Choroid plexus epithelial cell (primary cell): ENCODE results near the gene GRIA4.
"Not testable (repeated sequence)": the region's sequence is repeated elsewhere in the genome, so short reads cannot be mapped to it uniquely, and the experiment has no call there.

Experiments
- DNase-seq: peaks from one replicate; pipeline ENCODE4 v3.0.0-alpha.2; 2010; ENCODE audit warnings: low read depth
- H3K4me3 ChIP-seq: 2 replicates; pipeline ENCODE4 v1.5.1; 2011; ENCODE audit warnings: low read depth, mild to moderate bottlenecking, control low read depth, low read length, moderate library complexity
- TF ChIP-seq, protein P1 (sequence below): conservative IDR thresholded peaks from 2 replicates; pipeline ENCODE4 v1.5.1; 2011; ENCODE audit warnings: low read depth, mild to moderate bottlenecking, control low read depth, inconsistent platforms, low read length, moderate library complexity

GRIA4 gene

DNA sequence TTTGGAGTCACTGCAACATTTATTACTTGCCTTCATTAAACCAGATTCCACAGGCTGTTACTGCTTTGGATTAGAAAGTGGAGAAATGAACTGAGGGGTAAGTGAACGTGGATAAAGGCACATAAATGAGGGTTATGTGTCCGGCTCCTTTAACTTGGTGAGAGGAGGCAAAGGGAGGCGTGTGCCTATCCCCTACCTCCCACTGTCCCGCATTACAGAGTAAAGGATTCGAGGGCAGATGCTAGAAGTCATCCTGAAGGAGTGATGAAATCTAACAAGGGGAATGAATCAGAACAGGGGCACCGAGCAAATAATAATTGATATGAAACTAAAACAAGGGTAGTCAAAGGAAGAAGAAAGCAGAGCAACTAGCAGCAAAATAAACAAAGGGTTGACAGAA, 147.2 kb downstream of the GRIA4 start:
- no peak for DNase-seq
- TF ChIP-seq, protein P1, sequence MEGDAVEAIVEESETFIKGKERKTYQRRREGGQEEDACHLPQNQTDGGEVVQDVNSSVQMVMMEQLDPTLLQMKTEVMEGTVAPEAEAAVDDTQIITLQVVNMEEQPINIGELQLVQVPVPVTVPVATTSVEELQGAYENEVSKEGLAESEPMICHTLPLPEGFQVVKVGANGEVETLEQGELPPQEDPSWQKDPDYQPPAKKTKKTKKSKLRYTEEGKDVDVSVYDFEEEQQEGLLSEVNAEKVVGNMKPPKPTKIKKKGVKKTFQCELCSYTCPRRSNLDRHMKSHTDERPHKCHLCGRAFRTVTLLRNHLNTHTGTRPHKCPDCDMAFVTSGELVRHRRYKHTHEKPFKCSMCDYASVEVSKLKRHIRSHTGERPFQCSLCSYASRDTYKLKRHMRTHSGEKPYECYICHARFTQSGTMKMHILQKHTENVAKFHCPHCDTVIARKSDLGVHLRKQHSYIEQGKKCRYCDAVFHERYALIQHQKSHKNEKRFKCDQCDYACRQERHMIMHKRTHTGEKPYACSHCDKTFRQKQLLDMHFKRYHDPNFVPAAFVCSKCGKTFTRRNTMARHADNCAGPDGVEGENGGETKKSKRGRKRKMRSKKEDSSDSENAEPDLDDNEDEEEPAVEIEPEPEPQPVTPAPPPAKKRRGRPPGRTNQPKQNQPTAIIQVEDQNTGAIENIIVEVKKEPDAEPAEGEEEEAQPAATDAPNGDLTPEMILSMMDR, result no peak
- H3K4me3 ChIP-seq, result no peak overlapping the region

DNA sequence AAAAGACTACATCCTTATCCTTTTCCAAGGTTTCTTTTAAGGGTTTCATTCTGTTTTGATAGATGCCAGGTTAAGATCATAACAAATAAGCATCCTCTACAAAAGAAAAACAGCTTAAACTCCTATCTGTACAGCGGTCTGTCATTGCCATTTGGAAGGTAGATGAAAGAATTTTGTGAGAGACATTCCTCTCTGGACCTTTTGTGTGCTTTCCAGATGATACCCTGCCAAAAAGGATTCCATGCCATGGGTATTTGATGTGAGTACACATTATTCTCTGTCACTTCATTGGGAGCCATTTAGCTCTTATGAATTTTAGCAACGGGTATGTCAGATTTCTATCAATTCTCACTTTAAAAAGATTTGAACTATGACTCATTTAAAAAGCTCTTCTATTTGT, 153.7 kb downstream of the GRIA4 start:
- TF ChIP-seq, protein P1, result no peak
- DNase-seq, result no peak
- H3K4me3 ChIP-seq, result no peak overlapping the region

DNA sequence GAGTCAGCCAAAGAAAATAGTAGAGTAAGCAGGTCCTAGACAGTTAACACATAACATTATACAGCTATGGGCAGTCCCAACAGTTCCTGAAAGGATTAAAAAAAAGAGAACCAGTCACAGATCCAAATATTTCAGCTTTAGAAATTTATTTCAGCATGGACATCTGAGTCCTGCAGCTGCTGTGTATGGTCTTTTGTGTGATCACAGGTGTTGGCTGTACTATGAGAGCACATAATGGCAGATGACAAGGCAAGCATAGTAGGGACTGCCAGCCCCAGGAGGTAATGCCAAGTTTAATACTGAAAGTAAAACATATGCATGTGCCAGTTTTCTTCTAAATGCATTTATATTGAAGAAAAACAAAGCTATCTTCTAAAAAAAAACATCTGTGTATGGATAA, 158.1 kb downstream of the GRIA4 start:
- TF ChIP-seq, protein P1, result no peak
- H3K4me3 ChIP-seq, result no peak overlapping the region
- no peak for DNase-seq

DNA sequence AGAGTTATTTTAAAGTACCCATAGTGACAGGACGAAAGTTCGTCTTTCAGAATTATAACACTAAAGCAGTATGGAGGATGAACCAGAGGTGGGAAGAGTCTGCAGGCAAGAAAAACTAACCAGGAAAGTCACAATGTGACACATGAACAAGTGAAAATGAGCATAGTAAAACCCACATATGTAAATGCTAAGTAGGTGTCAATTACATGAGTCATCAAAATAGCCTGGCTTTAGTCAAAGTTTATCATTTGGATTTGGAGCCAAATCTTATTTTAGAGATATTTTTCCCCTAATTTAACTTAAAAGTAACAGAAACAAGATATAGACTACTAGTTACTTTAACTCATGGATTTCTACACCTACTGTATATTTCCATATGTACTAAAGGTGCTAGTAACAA, 159.8 kb downstream of the GRIA4 start:
- TF ChIP-seq, protein P1, result no peak
- DNase-seq, result no peak

DNA sequence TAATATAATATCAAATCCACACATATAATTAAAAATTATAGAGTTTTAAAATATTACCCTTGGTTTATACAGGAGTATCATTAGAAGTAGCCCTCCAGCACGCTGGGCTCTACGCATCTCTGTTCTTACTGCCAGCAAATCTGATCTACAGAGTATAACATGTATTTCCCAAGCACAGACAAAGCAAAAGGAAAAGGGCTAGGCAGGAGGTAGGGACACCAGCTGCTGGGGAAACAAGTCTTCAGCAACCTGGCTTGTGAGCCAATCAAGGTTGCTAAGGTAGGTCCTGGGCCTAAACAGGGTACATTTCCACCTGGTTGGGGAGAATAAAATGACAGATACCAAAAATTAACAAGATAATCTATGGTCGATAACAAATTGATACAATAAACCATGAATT, 163.6 kb downstream of the GRIA4 start:
- H3K4me3 ChIP-seq, DNase-seq: not testable (repeated sequence)

More for the DNA sequence above, 159.8 kb downstream of the GRIA4 start:
- H3K4me3 ChIP-seq, result no peak overlapping the region

DNA sequence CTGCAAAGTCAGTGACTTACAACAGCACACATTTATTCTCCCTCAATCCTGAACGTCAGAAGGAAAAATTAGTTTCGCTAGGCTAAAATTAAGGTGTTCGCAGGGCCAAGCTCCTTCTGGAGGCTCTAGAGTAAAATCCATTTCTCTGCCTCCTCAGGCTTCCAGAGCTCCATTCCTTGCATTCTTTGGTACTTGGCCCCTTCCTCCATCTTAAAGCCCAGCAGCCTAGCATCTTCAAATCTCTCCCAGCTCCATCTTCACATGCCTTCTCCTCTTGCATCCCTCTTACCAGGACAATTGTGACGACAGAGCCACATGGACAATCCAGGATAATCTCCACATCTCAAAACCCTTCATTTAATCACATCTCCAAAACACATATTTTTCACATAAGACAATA, 165.0 kb downstream of the GRIA4 start:
- no peak for DNase-seq
- TF ChIP-seq, protein P1, result no peak
- no peak overlapping the region for H3K4me3 ChIP-seq

DNA sequence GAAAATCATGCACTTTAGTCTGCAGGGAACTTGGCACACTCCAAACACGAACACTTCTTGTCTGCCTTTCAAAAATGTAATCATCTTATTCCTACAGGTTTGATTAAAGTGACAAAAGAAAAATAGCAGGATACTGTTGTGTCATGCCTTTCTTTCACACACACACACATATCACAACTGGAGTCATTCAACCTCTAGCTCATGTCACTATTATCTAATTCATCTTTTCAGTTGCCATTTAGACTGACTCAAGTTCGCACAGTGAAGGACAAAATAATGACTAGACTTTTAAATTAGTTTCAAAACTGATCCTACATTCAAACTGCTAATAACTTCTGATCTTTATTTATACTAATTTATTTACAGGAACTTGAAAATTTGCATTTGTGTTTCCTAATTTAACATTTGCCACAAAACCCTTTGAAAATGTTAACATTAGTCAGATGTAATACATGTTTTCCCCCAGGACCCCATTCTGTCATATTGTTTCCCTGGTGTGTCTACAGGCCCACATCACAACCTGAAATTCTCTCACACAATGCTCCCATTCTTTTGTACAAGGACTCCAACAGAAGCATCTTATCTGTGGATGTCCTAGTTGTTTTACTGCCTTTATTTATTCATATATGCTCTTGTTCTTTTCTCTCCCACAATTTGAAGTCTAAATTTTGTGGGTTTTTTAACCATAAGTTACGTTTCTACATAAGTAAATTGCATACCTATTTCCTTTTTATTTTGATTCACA, 171.1 kb downstream of the GRIA4 start:
- no peak overlapping the region for H3K4me3 ChIP-seq
- DNase-seq, result no peak
- TF ChIP-seq, protein P1, result no peak

DNA sequence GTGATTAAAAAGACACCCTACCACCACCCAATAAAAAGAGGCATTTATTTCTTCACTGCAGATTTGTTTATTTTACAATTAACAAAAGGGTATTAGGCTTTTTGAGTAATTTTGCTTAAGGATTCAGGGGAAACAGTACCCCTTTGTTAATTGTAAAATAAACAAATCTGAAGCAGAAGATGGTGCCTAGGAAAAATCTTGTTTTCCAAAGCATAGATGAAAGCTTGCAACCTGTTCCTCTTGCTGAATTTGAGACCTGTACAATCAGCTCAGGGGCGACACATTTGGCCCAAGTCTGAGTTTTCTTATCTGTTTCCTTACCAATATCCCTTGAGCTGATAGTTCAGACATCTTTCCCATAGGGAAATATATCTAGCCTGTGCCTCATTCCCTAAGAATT, 171.9 kb downstream of the GRIA4 start:
- H3K4me3 ChIP-seq, result no peak overlapping the region
- no peak for DNase-seq
- TF ChIP-seq, protein P1, result no peak
